GM23338 (cell line): ENCODE measurements around the gene ZNF670.

Source experiments
- CREB1 ChIP-seq: fragments of 250-450 bp; sonication (Bioruptor Pico); IDR thresholded peaks from 2 replicates; pipeline ENCODE4 v1.5.0; 2020; ENCODE audit warnings: low read depth, mild to moderate bottlenecking, moderate library complexity
- EZH2 ChIP-seq: fragments of 200-600 bp; sonication (generic); IDR thresholded peaks from one replicate; pipeline ENCODE4 v1.8.0; 2017; ENCODE audit warnings: antibody characterized with exemption, mild to moderate bottlenecking, low read depth; ENCODE audit not compliant: unreplicated experiment
- EZH2phosphoT487 ChIP-seq: fragments of 200-600 bp; sonication (generic); IDR thresholded peaks from one replicate; pipeline ENCODE4 v1.8.1; 2018; ENCODE audit warnings: antibody characterized with exemption; ENCODE audit not compliant: unreplicated experiment
- JUNB ChIP-seq: IDR thresholded peaks from one replicate; pipeline ENCODE4 v1.6.1; 2016; ENCODE audit warnings: antibody characterized with exemption; ENCODE audit not compliant: unreplicated experiment
- POLR2AphosphoS5 ChIP-seq: IDR thresholded peaks from 2 replicates; pipeline ENCODE4 v1.6.1; 2016; ENCODE audit warnings: antibody characterized with exemption, low read depth
- ZNF114 ChIP-seq: fragments of 250-450 bp; sonication (Bioruptor Pico); IDR thresholded peaks from 2 replicates; pipeline ENCODE4 v1.5.0; 2020; ENCODE audit warnings: mild to moderate bottlenecking, moderate library complexity
- ZNF331 ChIP-seq: fragments of 250-450 bp; sonication (Bioruptor Pico); IDR thresholded peaks from 2 replicates; pipeline ENCODE4 v1.5.0; 2020; ENCODE audit warnings: low read depth, mild to moderate bottlenecking, moderate library complexity
- TF ChIP-seq, protein P1 (sequence below), 2 experiments: fragments of 200-600 bp in 1 of 2; sonication (generic) in 1 of 2; conservative IDR thresholded peaks; 2 replicates each; pipeline versions ENCODE4 v1.5.1 to v1.6.1; 2016 to 2017; ENCODE audit warnings: antibody characterized with exemption in 2 of 2, low read depth in 2 of 2, mild to moderate bottlenecking in 2 of 2, moderate library complexity in 1 of 2
- TF ChIP-seq, protein P2 (sequence below): IDR thresholded peaks from one replicate; pipeline ENCODE4 v1.6.1; 2018; ENCODE audit warnings: antibody characterized with exemption; ENCODE audit not compliant: unreplicated experiment

DNA sequence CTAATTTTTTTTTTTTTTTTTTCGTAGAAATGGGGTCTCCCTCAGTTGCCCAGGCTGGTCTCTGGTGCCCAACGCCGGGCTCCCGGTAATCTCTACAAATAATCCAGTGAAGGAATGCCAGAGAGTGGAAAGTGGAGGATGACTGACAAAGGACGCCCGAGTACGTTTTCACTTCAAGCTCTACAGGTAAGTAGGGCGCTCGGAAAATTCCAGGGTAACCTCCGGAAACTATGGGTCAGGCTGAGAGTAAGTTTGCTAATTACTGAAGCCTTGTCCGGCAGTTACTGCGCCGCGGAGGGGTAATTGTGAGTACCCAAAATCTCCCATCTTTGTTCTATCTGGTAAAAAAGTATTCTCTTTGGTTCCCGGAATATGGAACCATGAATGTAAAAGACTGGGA lies 27.4 kb upstream of the ZNF670 start:
- TF ChIP-seq, protein P1, sequence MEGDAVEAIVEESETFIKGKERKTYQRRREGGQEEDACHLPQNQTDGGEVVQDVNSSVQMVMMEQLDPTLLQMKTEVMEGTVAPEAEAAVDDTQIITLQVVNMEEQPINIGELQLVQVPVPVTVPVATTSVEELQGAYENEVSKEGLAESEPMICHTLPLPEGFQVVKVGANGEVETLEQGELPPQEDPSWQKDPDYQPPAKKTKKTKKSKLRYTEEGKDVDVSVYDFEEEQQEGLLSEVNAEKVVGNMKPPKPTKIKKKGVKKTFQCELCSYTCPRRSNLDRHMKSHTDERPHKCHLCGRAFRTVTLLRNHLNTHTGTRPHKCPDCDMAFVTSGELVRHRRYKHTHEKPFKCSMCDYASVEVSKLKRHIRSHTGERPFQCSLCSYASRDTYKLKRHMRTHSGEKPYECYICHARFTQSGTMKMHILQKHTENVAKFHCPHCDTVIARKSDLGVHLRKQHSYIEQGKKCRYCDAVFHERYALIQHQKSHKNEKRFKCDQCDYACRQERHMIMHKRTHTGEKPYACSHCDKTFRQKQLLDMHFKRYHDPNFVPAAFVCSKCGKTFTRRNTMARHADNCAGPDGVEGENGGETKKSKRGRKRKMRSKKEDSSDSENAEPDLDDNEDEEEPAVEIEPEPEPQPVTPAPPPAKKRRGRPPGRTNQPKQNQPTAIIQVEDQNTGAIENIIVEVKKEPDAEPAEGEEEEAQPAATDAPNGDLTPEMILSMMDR (conservative IDR thresholded peaks at IDR 0.05; ENCODE audit: low read depth in 2 of 2): no peak
- TF ChIP-seq EZH2: no peak
- TF ChIP-seq CREB1 (CRISPR knock-in tag): no peak
- TF ChIP-seq POLR2AphosphoS5: no peak
- TF ChIP-seq, protein P2, sequence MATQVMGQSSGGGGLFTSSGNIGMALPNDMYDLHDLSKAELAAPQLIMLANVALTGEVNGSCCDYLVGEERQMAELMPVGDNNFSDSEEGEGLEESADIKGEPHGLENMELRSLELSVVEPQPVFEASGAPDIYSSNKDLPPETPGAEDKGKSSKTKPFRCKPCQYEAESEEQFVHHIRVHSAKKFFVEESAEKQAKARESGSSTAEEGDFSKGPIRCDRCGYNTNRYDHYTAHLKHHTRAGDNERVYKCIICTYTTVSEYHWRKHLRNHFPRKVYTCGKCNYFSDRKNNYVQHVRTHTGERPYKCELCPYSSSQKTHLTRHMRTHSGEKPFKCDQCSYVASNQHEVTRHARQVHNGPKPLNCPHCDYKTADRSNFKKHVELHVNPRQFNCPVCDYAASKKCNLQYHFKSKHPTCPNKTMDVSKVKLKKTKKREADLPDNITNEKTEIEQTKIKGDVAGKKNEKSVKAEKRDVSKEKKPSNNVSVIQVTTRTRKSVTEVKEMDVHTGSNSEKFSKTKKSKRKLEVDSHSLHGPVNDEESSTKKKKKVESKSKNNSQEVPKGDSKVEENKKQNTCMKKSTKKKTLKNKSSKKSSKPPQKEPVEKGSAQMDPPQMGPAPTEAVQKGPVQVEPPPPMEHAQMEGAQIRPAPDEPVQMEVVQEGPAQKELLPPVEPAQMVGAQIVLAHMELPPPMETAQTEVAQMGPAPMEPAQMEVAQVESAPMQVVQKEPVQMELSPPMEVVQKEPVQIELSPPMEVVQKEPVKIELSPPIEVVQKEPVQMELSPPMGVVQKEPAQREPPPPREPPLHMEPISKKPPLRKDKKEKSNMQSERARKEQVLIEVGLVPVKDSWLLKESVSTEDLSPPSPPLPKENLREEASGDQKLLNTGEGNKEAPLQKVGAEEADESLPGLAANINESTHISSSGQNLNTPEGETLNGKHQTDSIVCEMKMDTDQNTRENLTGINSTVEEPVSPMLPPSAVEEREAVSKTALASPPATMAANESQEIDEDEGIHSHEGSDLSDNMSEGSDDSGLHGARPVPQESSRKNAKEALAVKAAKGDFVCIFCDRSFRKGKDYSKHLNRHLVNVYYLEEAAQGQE: no peak
- TF ChIP-seq EZH2phosphoT487: no peak
- TF ChIP-seq ZNF114 (CRISPR knock-in tag): no peak
- TF ChIP-seq JUNB: no peak
- no peak for TF ChIP-seq ZNF331 (CRISPR knock-in tag)
